ENCODE measurements around the gene POLA2. TPM values are rescaled to one million over a fixed set of nuclear protein-coding genes. Genes with fewer than 3 reads are reported as not detected.
A peak's percentile ranks its signal among the peaks of the same experiment; 100 is the strongest.
"Not testable (repeated sequence)": the region's sequence is repeated elsewhere in the genome, so short reads cannot be mapped to it uniquely, and the experiment has no call there.

The POLA2 gene
- total RNA-seq, 1 donor from 2014 or later: 8.6 TPM

DNA sequence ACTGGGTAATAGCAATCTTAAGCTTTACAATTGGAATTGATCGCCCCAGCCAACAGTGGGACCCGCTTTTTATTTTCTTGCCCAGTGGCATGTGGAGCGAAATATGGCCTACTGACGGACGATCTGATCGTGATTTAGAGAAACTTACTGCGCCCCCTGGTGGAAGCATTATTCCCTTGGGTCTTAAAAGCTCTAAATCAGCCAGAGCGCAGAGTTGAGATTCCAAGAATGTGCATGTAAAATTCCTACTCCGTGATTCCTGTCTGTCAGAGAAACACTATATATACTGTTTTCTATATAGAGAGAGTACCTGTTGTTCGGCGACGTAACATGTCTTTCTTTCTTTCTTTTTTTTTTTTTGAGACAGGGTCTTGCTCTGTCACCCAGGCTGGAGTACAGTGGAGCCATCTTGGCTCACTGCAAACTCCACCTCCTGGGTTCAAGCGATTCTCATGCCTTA is 68.2 kb downstream of the POLA2 start:
- peaks cover 3% of the 10 kb centered on the region for H3K4me1 Mint-ChIP-seq (ENCODE audit: low read depth, unreplicated experiment)
- peak; percentile 96 for TF ChIP-seq CTCF (IDR thresholded peaks at IDR 0.05; ENCODE audit: partially characterized antibody, unreplicated experiment)
- peaks cover 5% of the 10 kb centered on the region for H3K9me3 Mint-ChIP-seq (ENCODE audit: unreplicated experiment)
- no peaks in the 10 kb centered on the region for H3K36me3 Mint-ChIP-seq (ENCODE audit: unreplicated experiment)
- peak; percentile 84 for DNase-seq
- no peak overlapping the region for H3K4me3 Mint-ChIP-seq (ENCODE audit: unreplicated experiment)
- H3K27ac Mint-ChIP-seq (ENCODE audit: unreplicated experiment): no peak overlapping the region
- H3K27me3 Mint-ChIP-seq (ENCODE audit: unreplicated experiment): peaks cover 5% of the 10 kb centered on the region

DNA sequence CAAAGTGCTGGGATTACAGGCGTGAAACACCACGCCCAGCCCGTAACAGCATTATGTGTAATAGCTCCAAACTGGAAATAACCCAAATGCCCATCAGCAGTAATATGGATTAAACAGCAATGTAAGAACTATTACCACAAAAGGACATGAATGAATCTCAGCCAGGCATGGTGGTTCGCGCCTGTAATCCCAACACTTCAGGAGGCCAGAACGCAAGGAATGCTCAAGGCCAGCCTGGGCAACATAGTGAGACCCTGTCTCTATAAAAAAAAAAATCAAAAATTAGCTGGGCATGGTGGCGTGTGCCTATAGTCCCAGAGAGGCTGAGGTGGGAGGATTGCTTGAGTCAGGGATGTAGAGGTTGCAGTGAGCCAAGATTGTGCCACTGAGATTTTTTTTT is 68.8 kb downstream of the POLA2 start:
- Mint-ChIP-seq H3K27ac (ENCODE audit: unreplicated experiment) (no peak overlapping the region), H3K4me3 (ENCODE audit: unreplicated experiment) (no peak overlapping the region), H3K9me3 (ENCODE audit: unreplicated experiment) (peaks cover 8% of the 10 kb centered on the region), H3K27me3 (ENCODE audit: unreplicated experiment) (peaks cover 8% of the 10 kb centered on the region), H3K4me1 (ENCODE audit: low read depth, unreplicated experiment) (peaks cover 9% of the 10 kb centered on the region), H3K36me3 (ENCODE audit: unreplicated experiment) (no peaks in the 10 kb centered on the region)
- TF ChIP-seq CTCF (IDR thresholded peaks at IDR 0.05; ENCODE audit: partially characterized antibody, unreplicated experiment): no peak
- DNase-seq: no peak

GRCh38 chr11:65332591-65332990 is 70.8 kb downstream of the POLA2 start:
- not testable (repeated sequence) for H3K4me3 Mint-ChIP-seq (ENCODE audit: unreplicated experiment); DNase-seq; H3K27me3 Mint-ChIP-seq (ENCODE audit: unreplicated experiment); H3K27ac Mint-ChIP-seq (ENCODE audit: unreplicated experiment); H3K9me3 Mint-ChIP-seq (ENCODE audit: unreplicated experiment); H3K36me3 Mint-ChIP-seq (ENCODE audit: unreplicated experiment)
- peaks cover 11% of the 10 kb centered on the region for H3K4me1 Mint-ChIP-seq (ENCODE audit: low read depth, unreplicated experiment)

- H3K9me3 Mint-ChIP-seq (ENCODE audit: unreplicated experiment): peaks cover 8% of the 10 kb centered on the region
- peak overlapping the region; percentile 99 for H3K4me3 Mint-ChIP-seq (ENCODE audit: unreplicated experiment)
- peaks cover 23% of the 10 kb centered on the region for H3K4me1 Mint-ChIP-seq (ENCODE audit: low read depth, unreplicated experiment)
- H3K27ac Mint-ChIP-seq (ENCODE audit: unreplicated experiment): peak overlapping the region; percentile 98
- no peak for TF ChIP-seq CTCF (IDR thresholded peaks at IDR 0.05; ENCODE audit: partially characterized antibody, unreplicated experiment)
- no peaks in the 10 kb centered on the region for H3K36me3 Mint-ChIP-seq (ENCODE audit: unreplicated experiment)
- H3K27me3 Mint-ChIP-seq (ENCODE audit: unreplicated experiment): peaks cover 4% of the 10 kb centered on the region
- no peak for DNase-seq
Measured at GRCh38 chr11:65334696-65335295, 73.0 kb downstream of the POLA2 start.

GRCh38 chr11:65338676-65339075 is 76.9 kb downstream of the POLA2 start:
- no peak for TF ChIP-seq CTCF (IDR thresholded peaks at IDR 0.05; ENCODE audit: partially characterized antibody, unreplicated experiment)
- H3K27ac Mint-ChIP-seq (ENCODE audit: unreplicated experiment): peak overlapping the region; percentile 13
- no peak overlapping the region for H3K4me3 Mint-ChIP-seq (ENCODE audit: unreplicated experiment)
- peaks cover 8% of the 10 kb centered on the region for H3K9me3 Mint-ChIP-seq (ENCODE audit: unreplicated experiment)
- H3K4me1 Mint-ChIP-seq (ENCODE audit: low read depth, unreplicated experiment): peaks cover 30% of the 10 kb centered on the region
- peaks cover 4% of the 10 kb centered on the region for H3K27me3 Mint-ChIP-seq (ENCODE audit: unreplicated experiment)
- H3K36me3 Mint-ChIP-seq (ENCODE audit: unreplicated experiment): no peaks in the 10 kb centered on the region
- no peak for DNase-seq
